HG03354 (cell line): Measurements from ENCODE around the gene SETD2.

Experiments
- ATAC-seq: cut with Tn5 transposase; IDR thresholded peaks from one replicate; pipeline ENCODE4 v1.9.1; 2021; ENCODE audit warnings: mild to moderate bottlenecking; ENCODE audit not compliant: unreplicated experiment, poor library complexity, severe bottlenecking

SETD2 gene

GRCh38 chr3:47015151-47015550 is 148.8 kb downstream of the SETD2 start:
- no peak for ATAC-seq

GRCh38 chr3:47014036-47014435 is 149.9 kb downstream of the SETD2 start:
- ATAC-seq: no peak

- no peak for ATAC-seq
Measured at GRCh38 chr3:47013231-47013630, 150.7 kb downstream of the SETD2 start.

DNA sequence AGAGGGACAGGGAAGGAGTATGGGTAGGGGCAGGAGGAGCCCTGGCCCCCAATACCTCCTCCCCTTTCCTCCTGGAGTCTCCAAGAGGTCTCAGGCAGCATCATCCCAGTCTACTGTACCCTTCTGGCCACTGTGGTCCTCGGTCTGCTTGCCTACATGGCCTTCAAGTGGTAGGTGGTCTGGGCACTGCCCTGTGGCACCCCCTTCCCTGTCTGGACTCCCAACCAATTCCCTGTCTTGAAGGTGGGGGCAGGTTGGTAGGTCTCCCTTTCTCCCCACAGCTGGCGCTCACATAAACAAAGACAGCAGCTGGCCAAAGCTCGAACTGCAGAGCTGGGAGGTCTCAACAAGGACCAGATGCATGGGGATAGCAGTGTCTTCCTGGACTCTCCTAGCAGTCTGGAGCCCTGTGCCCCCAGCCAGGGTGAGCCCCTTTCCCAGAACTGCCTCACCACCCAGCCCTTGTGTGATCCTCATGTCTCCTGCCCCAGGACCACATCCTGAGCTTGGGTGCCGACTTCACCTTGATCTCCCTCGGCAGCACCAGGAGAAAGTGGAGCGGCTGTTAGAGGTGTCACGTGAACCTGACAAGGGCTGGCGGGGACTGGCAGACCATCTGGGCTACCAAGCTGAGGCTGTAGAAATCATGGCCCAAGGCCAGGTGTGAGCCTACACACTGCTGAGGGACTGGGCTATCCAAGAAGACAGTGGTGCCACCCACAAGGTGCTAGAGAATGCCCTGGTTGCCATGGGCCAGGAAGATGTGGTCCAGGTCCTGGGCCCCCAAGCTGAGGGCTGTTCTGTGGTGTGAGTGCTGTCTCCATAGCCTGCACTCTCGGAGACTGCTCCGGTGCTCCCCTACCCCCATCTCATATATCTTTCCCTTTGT is 151.3 kb downstream of the SETD2 start:
- ATAC-seq: no peak

DNA sequence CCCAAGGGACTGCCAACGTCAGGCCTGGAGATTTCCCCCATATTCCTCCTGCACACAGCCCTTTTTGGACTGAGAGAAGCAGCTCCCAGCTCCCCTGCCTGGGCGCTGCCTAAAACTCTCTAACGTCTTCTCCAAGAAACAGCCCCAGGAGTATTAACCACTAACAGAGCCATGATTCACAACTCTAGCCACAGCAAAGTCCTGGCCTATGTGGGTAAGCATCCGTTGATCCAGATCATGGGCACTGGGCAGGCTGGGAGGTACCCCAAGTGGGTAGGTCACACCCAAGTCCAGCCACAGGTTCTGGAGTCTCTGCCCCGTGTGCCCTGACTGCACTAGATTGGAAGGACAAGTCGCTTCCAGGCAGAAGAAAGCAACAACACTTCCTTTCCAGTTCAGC is 152.5 kb downstream of the SETD2 start:
- ATAC-seq: no peak

DNA sequence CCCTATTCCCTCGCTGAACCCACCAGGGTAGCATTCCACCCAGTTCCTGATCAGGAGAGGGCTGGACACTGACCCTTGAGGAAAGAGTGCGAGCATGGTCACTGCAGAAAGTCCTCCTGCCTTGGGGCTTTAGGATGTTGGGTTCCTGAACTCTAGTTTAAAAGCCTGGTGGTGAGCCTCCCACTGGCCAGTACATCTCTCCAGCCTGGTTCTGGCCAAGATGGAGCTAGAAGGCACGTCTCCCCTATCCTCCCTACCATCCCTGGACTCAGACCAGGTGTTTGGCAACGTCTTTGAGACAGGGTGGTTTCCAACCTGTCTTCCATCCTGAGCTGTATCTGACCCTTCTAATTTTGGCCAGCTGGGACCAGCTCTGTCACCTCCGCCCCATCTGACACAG is 153.0 kb downstream of the SETD2 start:
- ATAC-seq: no peak

DNA sequence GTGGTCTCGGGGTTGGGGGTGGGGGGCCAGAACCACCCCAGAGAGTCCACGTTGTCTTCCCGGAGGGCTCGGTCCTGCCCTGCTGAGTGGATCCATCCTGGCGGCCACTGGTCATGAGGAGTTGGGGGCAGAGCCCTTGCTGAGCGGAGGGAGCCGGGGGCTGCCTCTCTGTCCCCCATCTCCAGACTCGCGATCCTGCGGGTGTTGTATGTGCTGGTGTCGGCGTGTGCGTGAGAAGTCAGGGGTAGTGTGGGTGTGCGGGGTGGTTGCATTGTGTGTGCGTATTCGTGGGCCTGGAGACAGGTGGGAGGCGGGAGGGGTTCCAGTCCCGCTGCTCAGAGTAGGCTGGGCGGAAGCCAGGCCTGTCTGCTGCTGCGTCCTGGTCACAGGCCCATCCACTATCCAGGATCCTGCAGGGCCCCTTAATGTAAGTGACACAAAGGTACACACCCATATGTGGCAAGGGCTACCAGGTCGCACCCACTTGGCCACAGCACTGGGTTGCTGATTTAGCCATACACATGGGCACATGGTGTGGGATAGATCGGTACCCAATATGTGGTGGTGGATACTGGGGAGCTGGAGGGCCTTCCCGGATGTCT is 153.7 kb downstream of the SETD2 start:
- ATAC-seq: no peak

DNA sequence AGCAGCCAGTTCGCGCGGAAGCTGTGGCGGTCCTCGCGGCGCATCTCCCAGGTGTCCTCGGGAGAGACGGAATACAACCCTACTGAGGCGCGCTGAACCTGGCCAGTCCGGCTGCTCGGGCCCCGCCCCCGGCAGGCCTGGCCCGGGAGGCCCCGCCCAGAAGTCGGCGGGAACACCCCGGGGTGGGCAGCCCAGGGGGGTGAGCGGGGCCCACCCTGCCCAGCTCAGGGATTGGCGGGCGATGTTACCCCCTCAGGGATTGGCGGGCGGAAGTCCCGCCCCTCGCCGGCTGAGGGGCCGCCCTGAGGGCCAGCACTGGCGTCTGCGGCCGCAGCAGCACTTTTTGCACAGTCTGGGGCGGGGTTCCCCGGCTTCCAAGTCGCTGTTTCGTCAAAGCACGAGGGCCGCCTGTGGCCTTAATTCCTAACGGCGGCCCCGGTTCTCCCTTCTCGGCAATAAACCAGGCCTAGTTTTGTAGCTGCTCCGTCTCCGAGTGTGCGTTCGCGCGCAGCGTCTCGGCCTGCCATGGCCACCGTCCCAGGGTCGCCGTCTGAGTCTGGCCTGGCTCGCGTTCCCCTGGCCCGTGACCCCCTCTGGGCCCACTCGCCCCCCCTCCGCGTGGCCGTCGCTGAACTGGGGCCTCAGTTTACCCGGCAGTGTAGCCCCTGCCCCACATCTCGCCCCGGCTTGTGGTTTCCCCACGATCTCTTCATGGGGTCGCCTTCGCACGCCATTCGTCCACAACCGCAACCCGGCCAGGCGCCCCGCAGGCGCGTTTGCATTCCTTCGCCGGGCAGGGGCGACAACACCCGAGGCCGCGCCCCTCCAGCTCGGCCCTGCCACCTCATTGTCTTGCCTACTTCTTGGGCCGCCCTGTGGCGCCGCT is 154.4 kb downstream of the SETD2 start:
- peak; percentile 83 for ATAC-seq

GRCh38 chr3:47008851-47009224 is 155.1 kb downstream of the SETD2 start:
- ATAC-seq: no peak

DNA sequence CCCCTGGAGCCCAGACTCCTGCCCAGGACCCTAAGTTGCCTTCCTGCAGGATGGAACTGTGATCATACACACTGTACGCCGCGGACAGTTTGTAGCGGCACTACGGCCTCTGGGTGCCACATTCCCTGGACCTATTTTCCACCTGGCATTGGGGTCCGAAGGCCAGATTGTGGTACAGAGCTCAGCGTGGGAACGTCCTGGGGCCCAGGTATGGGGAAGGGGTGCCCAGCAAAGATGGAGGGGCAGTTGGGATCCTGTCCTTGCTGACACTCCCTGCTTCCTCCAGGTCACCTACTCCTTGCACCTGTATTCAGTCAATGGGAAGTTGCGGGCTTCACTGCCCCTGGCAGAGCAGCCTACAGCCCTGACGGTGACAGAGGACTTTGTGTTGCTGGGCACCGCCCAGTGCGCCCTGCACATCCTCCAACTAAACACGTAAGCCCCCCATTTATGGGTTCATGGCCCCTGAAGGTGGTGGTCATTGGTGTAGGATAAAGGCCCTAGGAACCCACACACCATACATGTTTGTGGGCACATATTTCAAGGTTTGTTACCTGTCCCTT is 155.6 kb downstream of the SETD2 start:
- ATAC-seq: no peak

DNA sequence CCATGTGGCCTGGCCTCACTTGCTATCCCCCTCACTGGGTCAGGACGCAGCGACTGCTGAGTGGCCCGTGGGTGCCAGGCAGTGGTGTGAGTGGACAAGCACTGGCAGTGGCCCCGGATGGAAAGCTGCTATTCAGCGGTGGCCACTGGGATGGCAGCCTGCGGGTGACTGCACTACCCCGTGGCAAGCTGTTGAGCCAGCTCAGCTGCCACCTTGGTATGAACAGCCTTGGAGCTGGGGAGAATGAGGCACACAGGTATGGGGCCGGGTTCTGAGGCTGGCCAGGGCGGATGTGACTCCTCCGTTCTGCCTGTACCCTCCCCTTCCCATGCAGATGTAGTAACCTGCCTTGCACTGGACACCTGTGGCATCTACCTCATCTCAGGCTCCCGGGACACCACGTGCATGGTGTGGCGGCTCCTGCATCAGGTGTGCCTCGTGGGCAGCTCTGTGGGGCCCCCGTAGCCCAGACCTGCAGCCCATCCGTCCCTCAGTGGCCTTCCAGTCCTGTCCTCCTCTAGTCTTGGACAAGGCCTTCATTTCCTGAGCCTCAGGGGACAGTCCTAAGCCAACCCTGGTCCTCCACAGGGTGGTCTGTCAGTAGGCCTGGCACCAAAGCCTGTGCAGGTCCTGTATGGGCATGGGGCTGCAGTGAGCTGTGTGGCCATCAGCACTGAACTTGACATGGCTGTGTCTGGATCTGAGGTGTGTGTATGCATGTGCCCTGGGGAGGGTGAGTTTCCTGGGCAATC is 156.3 kb downstream of the SETD2 start:
- ATAC-seq: no peak

DNA sequence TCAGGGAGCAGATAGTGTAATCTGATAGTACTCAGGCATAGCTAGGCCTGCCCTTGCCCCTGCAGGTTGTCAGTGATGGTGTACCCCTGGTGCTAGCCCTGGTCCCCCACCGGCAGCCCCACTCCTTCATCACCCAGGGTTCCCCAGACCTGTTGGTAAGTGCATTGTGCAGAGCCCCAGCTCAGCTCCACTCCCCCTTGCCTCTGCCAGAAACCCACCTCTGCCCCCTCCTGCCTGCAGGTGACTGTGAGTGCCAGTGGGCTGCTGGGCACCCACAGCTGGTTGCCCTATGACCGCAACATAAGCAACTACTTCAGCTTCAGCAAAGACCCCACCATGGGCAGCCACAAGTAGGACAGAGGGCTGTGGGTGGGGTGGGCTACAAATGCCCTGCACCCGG is 156.9 kb downstream of the SETD2 start:
- ATAC-seq: no peak

DNA sequence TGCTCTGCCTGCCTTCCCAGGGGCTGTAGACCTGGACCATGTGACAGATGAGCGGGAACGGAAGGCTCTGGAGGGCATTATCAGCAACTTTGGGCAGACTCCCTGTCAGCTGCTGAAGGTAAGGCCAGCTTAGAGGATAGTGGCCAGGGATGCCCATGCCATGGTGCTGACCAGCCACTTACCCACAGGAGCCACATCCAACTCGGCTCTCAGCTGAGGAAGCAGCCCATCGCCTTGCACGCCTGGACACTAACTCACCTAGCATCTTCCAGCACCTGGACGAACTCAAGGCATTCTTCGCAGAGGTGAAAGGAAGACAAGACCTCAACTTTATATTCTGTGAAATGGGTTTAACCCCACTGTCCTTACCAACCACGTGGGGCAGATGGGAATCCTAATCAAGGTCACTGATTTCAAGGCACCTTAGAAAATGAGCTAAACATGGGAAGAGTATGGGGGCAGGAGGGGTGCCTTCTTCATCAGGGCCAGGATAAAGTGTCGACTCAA is 157.7 kb downstream of the SETD2 start:
- no peak for ATAC-seq

- no peak for ATAC-seq
Measured at GRCh38 chr3:47005212-47006144, 158.4 kb downstream of the SETD2 start.

GRCh38 chr3:47004369-47005211 is 159.3 kb downstream of the SETD2 start:
- no peak for ATAC-seq

GRCh38 chr3:47003461-47004368 is 160.2 kb downstream of the SETD2 start:
- no peak for ATAC-seq

DNA sequence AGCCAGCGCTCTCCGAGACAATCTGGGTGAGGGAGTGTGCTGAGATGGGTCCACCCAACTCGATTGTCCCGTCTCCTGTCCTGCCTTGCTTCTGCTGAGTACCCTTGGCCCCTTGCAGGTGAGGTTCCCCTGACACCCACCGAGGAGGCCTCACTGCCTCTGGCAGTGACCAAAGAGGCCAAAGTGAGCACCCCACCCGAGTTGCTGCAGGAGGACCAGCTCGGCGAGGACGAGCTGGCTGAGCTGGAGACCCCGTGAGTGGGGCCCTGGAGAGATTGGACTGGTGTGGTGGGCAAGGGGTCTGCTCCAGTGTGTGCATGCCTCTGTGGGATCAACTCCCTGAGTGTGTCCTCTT is 160.9 kb downstream of the SETD2 start:
- no peak for ATAC-seq
